A673 (cell line): ENCODE data around the gene UQCRC1.

ENCODE experiments used
- EZH2 ChIP-seq: fragments of 200-600 bp; sonication (generic); IDR thresholded peaks from 2 replicates; pipeline ENCODE4 v1.6.1; 2017; ENCODE audit warnings: borderline replicate concordance, low read depth, mild to moderate bottlenecking, mixed read lengths, antibody characterized with exemption, low read length; ENCODE audit not compliant: poor library complexity, severe bottlenecking
- TF ChIP-seq, protein P1 (sequence below): fragments of 300-800, 200-600 bp; sonication (generic); conservative IDR thresholded peaks from 2 replicates; pipeline ENCODE4 v1.5.1; 2017; ENCODE audit warnings: low read depth, mild to moderate bottlenecking, antibody characterized with exemption, low read length, moderate library complexity, mixed read lengths

DNA sequence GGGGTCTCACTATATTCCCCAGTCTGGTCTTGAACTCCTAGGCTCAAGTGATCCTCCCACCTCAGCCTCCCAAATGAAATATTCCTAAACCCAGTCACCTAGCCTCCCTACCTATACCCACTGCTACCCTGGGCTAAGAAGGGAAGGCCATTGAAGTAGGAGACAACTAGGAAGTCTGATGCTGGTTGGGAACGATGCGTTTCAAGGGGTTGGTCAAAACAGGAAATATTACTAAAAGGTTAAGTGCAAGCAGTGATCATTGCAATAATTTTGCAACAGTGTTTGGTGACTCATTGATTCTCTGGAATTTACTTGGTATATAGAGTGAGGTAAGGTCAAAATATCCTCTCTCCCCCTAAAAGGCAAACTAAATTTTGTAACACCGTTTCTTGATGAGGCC lies 4.6 kb upstream of the UQCRC1 start:
- TF ChIP-seq, protein P1, sequence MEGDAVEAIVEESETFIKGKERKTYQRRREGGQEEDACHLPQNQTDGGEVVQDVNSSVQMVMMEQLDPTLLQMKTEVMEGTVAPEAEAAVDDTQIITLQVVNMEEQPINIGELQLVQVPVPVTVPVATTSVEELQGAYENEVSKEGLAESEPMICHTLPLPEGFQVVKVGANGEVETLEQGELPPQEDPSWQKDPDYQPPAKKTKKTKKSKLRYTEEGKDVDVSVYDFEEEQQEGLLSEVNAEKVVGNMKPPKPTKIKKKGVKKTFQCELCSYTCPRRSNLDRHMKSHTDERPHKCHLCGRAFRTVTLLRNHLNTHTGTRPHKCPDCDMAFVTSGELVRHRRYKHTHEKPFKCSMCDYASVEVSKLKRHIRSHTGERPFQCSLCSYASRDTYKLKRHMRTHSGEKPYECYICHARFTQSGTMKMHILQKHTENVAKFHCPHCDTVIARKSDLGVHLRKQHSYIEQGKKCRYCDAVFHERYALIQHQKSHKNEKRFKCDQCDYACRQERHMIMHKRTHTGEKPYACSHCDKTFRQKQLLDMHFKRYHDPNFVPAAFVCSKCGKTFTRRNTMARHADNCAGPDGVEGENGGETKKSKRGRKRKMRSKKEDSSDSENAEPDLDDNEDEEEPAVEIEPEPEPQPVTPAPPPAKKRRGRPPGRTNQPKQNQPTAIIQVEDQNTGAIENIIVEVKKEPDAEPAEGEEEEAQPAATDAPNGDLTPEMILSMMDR = no peak
- TF ChIP-seq EZH2 = no peak
